HepG2 (cell line): ENCODE results near the gene DDX49. TPM values are rescaled to one million over a fixed set of nuclear protein-coding genes. Genes with fewer than 3 reads are reported as not detected.

ENCODE experiments used
- ATAC-seq: fragments of 200-7000 bp; cut with Tn5 transposase; 3 replicates; pipeline ENCODE4 v1.9.1; 2020; ENCODE audit warnings: mild to moderate bottlenecking, moderate library complexity
- BruUV-seq: library from RNA; stranded (reverse); fragments of 400-500 nt; replicated peaks from 2 replicates; lab custom pipeline; 2021; lab: Mats Ljungman, UMichigan
- CTCF ChIA-PET: fragments of 300-600 bp; formaldehyde crosslinking; extraction: SDS; loops from one replicate; lab custom pipeline; 2021; ENCODE audit warnings: low total read pairs, inconsistent platforms, low intra/inter-chr PET ratio; lab: Yijun Ruan, JAX
- POLR2A ChIA-PET: fragments of 350-600 bp; sonication (Branson Sonifier 250); formaldehyde crosslinking; loops from one replicate; lab custom pipeline; 2020; ENCODE audit warnings: antibody characterized with exemption, inconsistent platforms; lab: Yijun Ruan, JAX
- DNase-seq: peaks from one replicate; pipeline ENCODE4 v3.0.0-alpha.2; 2015; ENCODE audit warnings: low spot score
- FAIRE-seq: peaks from 3 replicates; lab custom pipeline; 2011; peaks lifted over from hg19 to GRCh38; lab: Jason Lieb, UNC
- H2AFZ ChIP-seq: one replicate; pipeline ENCODE4 v1.6.1; 2011; ENCODE audit warnings: low read length, inconsistent platforms
- H3K27ac ChIP-seq: fragments of 300-600 bp; 3 replicates; pipeline ENCODE4 v1.8.0; 2011; ENCODE audit warnings: mixed run types, mild to moderate bottlenecking, mixed read lengths, low read length, inconsistent platforms; ENCODE audit not compliant: insufficient read depth; ENCODE audit errors: extremely low read length
- H3K27me3 ChIP-seq, 2 experiments: fragments of 200-600 bp in 1 of 2; 2 replicates in 1 of 2; 3 replicates in 1 of 2; pipeline versions ENCODE4 v1.6.0 to v1.8.0; 2011; ENCODE audit warnings: low read length in 2 of 2, mild to moderate bottlenecking in 2 of 2, moderate library complexity in 2 of 2, inconsistent platforms in 1 of 2; ENCODE audit not compliant: insufficient read depth in 2 of 2, control insufficient read depth in 1 of 2
- H3K36me3 ChIP-seq, 2 experiments: fragments of 200-600 bp in 1 of 2; replicated peaks in 1 of 2; 2 replicates in 1 of 2; 3 replicates in 1 of 2; pipeline versions ENCODE4 v1.5.1 to v1.8.0; 2011; ENCODE audit warnings: low read length in 2 of 2, inconsistent platforms in 1 of 2; ENCODE audit not compliant: insufficient read depth in 2 of 2, control insufficient read depth in 1 of 2
- H3K4me1 ChIP-seq: 2 replicates; pipeline ENCODE4 v1.5.1; 2012; ENCODE audit warnings: low read length, inconsistent platforms; ENCODE audit not compliant: insufficient read depth
- H3K4me2 ChIP-seq: 2 replicates; pipeline ENCODE4 v1.6.0; 2011; ENCODE audit warnings: low read depth, low read length, inconsistent platforms
- H3K4me3 ChIP-seq, 3 experiments: fragments of 200-600 bp in 1 of 3; sonication (generic), shearing (Covaris generic) in 1 of 3; replicated peaks in 1 of 3; 2 replicates each; pipeline ENCODE4 v1.5.1; 2011 to 2016; ENCODE audit warnings: low read length in 3 of 3, inconsistent platforms in 2 of 3, low read depth in 2 of 3, mild to moderate bottlenecking in 2 of 3, control low read depth in 1 of 3, mixed read lengths in 1 of 3; ENCODE audit not compliant: insufficient read depth in 1 of 3
- H3K79me2 ChIP-seq: one replicate; pipeline ENCODE4 v1.6.1; 2011; ENCODE audit warnings: low read length, inconsistent platforms; ENCODE audit not compliant: insufficient read depth
- H3K9ac ChIP-seq: 2 replicates; pipeline ENCODE4 v1.6.0; 2011; ENCODE audit warnings: mild to moderate bottlenecking, low read depth, low read length, inconsistent platforms; ENCODE audit not compliant: insufficient read depth
- H3K9me3 ChIP-seq: 2 replicates; pipeline ENCODE4 v1.5.1; 2012; ENCODE audit warnings: mild to moderate bottlenecking, low read length
- H4K20me1 ChIP-seq: 2 replicates; pipeline ENCODE4 v1.6.0; 2011; ENCODE audit warnings: inconsistent platforms, mild to moderate bottlenecking, low read length, moderate library complexity; ENCODE audit not compliant: insufficient read depth
- DR1 ChIP-seq: sonication (generic); formaldehyde crosslinking; IDR thresholded peaks from 2 replicates; pipeline ENCODE4 v1.8.0; 2021; ENCODE audit warnings: mild to moderate bottlenecking, missing genetic modification reagents, inconsistent platforms
- HOXA7 ChIP-seq: sonication (generic); formaldehyde crosslinking; IDR thresholded peaks from 2 replicates; pipeline ENCODE4 v1.8.1; 2022; ENCODE audit warnings: mild to moderate bottlenecking, missing genetic modification reagents, moderate library complexity
- MAX ChIP-seq: IDR thresholded peaks from 2 replicates; pipeline ENCODE4 v1.6.1; 2012; ENCODE audit warnings: inconsistent platforms
- MAZ ChIP-seq, 2 experiments: sonication (generic) in 1 of 2; formaldehyde crosslinking in 1 of 2; IDR thresholded peaks; 2 replicates each; pipeline versions ENCODE4 v1.5.0 to v1.6.1; 2012 to 2020; ENCODE audit warnings: low read depth in 2 of 2, mild to moderate bottlenecking in 2 of 2, borderline replicate concordance in 1 of 2, improper control_type of control experiment in 1 of 2, low read length in 1 of 2, missing genetic modification reagents in 1 of 2, moderate library complexity in 1 of 2
- MXD4 ChIP-seq: IDR thresholded peaks from 2 replicates; pipeline ENCODE4 v1.6.1; 2016; ENCODE audit warnings: mild to moderate bottlenecking, missing biosample characterization, missing genetic modification reagents
- MYC ChIP-seq: sonication (generic); formaldehyde crosslinking; IDR thresholded peaks from 2 replicates; pipeline ENCODE4 v1.9.0; 2021; ENCODE audit warnings: missing genetic modification reagents, borderline replicate concordance
- PHF21A ChIP-seq: sonication (generic); formaldehyde crosslinking; IDR thresholded peaks from 2 replicates; pipeline ENCODE4 v1.5.0; 2020; ENCODE audit warnings: mild to moderate bottlenecking, missing genetic modification reagents
- RFX1 ChIP-seq: fragments of 450-650 bp; IDR thresholded peaks from 2 replicates; pipeline ENCODE4 v1.6.1; 2017
- SAP130 ChIP-seq: IDR thresholded peaks from 2 replicates; pipeline ENCODE4 v1.6.1; 2016; ENCODE audit warnings: low read depth
- SIX1 ChIP-seq: sonication (generic); formaldehyde crosslinking; IDR thresholded peaks from 2 replicates; pipeline ENCODE4 v1.4.0; 2020; ENCODE audit warnings: missing genetic modification reagents, borderline replicate concordance
- SP140L ChIP-seq: sonication (generic); formaldehyde crosslinking; IDR thresholded peaks from 2 replicates; pipeline ENCODE4 v1.4.0; 2020; ENCODE audit warnings: missing genetic modification reagents, borderline replicate concordance
- SRY ChIP-seq: sonication (generic); formaldehyde crosslinking; IDR thresholded peaks from 2 replicates; pipeline ENCODE4 v1.8.0; 2022; ENCODE audit warnings: mild to moderate bottlenecking, missing genetic modification reagents
- ZBTB33 ChIP-seq: sonication (generic); formaldehyde crosslinking; IDR thresholded peaks from 2 replicates; pipeline ENCODE4 v1.4.0; 2020; ENCODE audit warnings: missing genetic modification reagents
- ZFY ChIP-seq: sonication (generic); formaldehyde crosslinking; IDR thresholded peaks from 2 replicates; pipeline ENCODE4 v1.4.0; 2020; ENCODE audit warnings: missing genetic modification reagents
- ZNF441 ChIP-seq: sonication (generic); formaldehyde crosslinking; IDR thresholded peaks from 2 replicates; pipeline ENCODE4 v1.7.0; 2021; ENCODE audit warnings: missing genetic modification reagents, borderline replicate concordance
- WGBS: methylation state at CpG from one replicate; pipeline ENCODE4 v1.1.6; 2017; ENCODE audit warnings: low lambda C conversion rate; 5-methylcytosine and 5-hydroxymethylcytosine counted together
- in situ Hi-C: cut with HindIII; loops from 2 replicates; pipeline ENCODE4 v1.10.0; 2017; ENCODE audit warnings: low pct_unique_long_range_greater_than_20kb; ENCODE audit not compliant: extremely low pct_ligation_motif_present
- intact Hi-C: fragments of 100-400 bp; cut with micrococcal nuclease; formaldehyde crosslinking; loops from one replicate; pipeline ENCODE4 v1.10.0; 2022; ENCODE audit not compliant: unreplicated experiment
- polyA plus RNA-seq, 8 experiments: library from polyadenylated mRNA; depleted of rRNA in 3 of 8; stranded (reverse) in 7 of 8; unstranded in 1 of 8; fragments of >200 nt; fragmentation: Illumina TruSeq in 4 of 8; extraction: Trizol in 4 of 8; gene quantifications; 2 replicates each; pipeline versions ENCODE4 v1.2.1 to v1.2.3, GENCODE V29; 2011 to 2016; ENCODE audit warnings: low read depth in 4 of 8, missing spikeins in 1 of 8, mixed read lengths in 1 of 8; ENCODE audit not compliant: insufficient read depth in 1 of 8
- total RNA-seq, 5 experiments: library from RNA; depleted of rRNA; stranded (reverse); fragments of >200 nt; fragmentation: Illumina TruSeq; extraction: Trizol; gene quantifications; 2 replicates each; pipeline ENCODE4 v1.2.3, GENCODE V29; 2016; ENCODE audit warnings: low read depth in 1 of 5
- TF ChIP-seq, protein P1 (sequence below): sonication (generic); formaldehyde crosslinking; conservative IDR thresholded peaks from 2 replicates; pipeline ENCODE4 v1.8.1; 2023; ENCODE audit warnings: missing genetic modification reagents
- TF ChIP-seq, protein P2 (sequence below): sonication (generic); formaldehyde crosslinking; conservative IDR thresholded peaks from 2 replicates; pipeline ENCODE4 v1.5.0; 2020; ENCODE audit warnings: missing genetic modification reagents
- TF ChIP-seq, protein P3 (sequence below): fragments of 450-650 bp; IDR thresholded peaks from 2 replicates; pipeline ENCODE4 v1.6.1; 2016

The DDX49 gene
- total and polyA plus RNA-seq, 2 of the 13 experiments (the other 11 are each of a cell fraction or from before 2014, with no cell fraction given), result 27.0 to 46.2 TPM

DNA sequence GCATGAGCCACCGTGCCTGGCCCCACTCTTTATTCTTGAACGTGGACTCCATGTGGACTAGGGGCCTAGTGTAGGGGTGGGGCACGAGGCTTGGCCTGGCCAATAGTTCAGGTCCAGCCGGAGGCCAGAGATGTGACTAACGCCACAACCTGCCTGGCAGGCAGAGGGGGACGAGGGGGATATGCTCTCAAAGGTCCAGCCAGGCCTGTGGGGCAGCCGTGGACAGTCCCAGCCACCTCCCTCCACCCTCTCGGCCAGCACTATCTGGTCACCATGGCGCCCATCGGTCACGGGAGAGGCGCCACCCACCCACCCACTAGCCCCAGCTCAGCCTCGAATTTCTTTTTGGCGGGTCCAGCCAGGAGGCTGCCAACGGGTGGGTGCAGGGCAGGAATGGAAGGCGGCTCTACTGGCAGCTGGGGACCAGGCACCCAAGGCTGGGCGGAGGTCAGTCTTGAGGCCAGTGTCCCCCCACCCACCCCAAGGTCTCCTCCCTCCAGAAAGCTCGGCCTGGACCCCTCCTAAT, 21.4 kb upstream of the DDX49 start:
- Histone ChIP-seq H3K9ac (no peak overlapping the region), H3K4me3 (no peak overlapping the region), H3K27ac (no peak overlapping the region), H3K36me3 (peaks cover 1 to 12% of the 10 kb centered on the region in 2 experiments; a peak in 2 of 5 replicates), H3K79me2 (no peaks in the 10 kb centered on the region), H3K4me1 (peaks cover 23% of the 10 kb centered on the region), H3K9me3 (no peaks in the 10 kb centered on the region), H3K27me3 (no peaks in the 10 kb centered on the region; a peak in 1 of 5 replicates), H3K4me2 (no peak overlapping the region), H2AFZ (no peak overlapping the region), H4K20me1 (no peaks in the 10 kb centered on the region)
- DNase-seq (no peak), FAIRE-seq (no peak), ATAC-seq (peak; percentile 17)
- intact Hi-C loops (no loop called here), in situ Hi-C loops (loop anchor here (10.0 kb wide), 1 partner anchor 87 kb away; no protein-coding TSS in a partner anchor)
- BruUV-seq, result no TSS peak
- no CpG with 5 or more reads among the region's 18 CpGs for WGBS
- CTCF ChIA-PET, result no interaction called here
- POLR2A ChIA-PET, result interaction anchor here (0.6 kb wide), 1 partner anchor 304 kb away, joined by 3 read pairs; no protein-coding TSS in a partner anchor
- TF ChIP-seq HOXA7 (no peak), SIX1 (CRISPR knock-in tag) (no peak), SAP130 (CRISPR knock-in tag) (peak; percentile 37; the same call in 1 of the 2 replicates), ZBTB33 (CRISPR knock-in tag) (peak; percentile 73; the same call in 1 of the 2 replicates), MAX (peak; percentile 59), MXD4 (CRISPR knock-in tag) (no peak), RFX1 (no peak; the same call in 1 of the 2 replicates), ZNF441 (CRISPR knock-in tag) (0 out of 2 replicates have a peak, but pooled peaks have one; percentile 22), SP140L (CRISPR knock-in tag) (no peak), DR1 (CRISPR knock-in tag) (no peak), MYC (0 out of 2 replicates have a peak, but pooled peaks have one; percentile 18), SRY (no peak), ZFY (CRISPR knock-in tag) (0 out of 2 replicates have a peak, but pooled peaks have one; percentile 34), PHF21A (CRISPR knock-in tag) (no peak), MAZ (IDR thresholded peaks at IDR 0.05; ENCODE audit: borderline replicate concordance, low read depth, low read length) (no peak), MAZ (CRISPR knock-in tag; IDR thresholded peaks at IDR 0.05; ENCODE audit: low read depth) (no peak)
- TF ChIP-seq, protein P1, sequence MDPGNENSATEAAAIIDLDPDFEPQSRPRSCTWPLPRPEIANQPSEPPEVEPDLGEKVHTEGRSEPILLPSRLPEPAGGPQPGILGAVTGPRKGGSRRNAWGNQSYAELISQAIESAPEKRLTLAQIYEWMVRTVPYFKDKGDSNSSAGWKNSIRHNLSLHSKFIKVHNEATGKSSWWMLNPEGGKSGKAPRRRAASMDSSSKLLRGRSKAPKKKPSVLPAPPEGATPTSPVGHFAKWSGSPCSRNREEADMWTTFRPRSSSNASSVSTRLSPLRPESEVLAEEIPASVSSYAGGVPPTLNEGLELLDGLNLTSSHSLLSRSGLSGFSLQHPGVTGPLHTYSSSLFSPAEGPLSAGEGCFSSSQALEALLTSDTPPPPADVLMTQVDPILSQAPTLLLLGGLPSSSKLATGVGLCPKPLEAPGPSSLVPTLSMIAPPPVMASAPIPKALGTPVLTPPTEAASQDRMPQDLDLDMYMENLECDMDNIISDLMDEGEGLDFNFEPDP (CRISPR knock-in tag), result no peak
- TF ChIP-seq, protein P2, sequence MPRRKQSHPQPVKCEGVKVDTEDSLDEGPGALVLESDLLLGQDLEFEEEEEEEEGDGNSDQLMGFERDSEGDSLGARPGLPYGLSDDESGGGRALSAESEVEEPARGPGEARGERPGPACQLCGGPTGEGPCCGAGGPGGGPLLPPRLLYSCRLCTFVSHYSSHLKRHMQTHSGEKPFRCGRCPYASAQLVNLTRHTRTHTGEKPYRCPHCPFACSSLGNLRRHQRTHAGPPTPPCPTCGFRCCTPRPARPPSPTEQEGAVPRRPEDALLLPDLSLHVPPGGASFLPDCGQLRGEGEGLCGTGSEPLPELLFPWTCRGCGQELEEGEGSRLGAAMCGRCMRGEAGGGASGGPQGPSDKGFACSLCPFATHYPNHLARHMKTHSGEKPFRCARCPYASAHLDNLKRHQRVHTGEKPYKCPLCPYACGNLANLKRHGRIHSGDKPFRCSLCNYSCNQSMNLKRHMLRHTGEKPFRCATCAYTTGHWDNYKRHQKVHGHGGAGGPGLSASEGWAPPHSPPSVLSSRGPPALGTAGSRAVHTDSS, result no peak
- TF ChIP-seq, protein P3, sequence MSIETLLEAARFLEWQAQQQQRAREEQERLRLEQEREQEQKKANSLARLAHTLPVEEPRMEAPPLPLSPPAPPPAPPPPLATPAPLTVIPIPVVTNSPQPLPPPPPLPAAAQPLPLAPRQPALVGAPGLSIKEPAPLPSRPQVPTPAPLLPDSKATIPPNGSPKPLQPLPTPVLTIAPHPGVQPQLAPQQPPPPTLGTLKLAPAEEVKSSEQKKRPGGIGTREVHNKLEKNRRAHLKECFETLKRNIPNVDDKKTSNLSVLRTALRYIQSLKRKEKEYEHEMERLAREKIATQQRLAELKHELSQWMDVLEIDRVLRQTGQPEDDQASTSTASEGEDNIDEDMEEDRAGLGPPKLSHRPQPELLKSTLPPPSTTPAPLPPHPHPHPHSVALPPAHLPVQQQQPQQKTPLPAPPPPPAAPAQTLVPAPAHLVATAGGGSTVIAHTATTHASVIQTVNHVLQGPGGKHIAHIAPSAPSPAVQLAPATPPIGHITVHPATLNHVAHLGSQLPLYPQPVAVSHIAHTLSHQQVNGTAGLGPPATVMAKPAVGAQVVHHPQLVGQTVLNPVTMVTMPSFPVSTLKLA, result no peak
